Heart left ventricle (tissue), 16 donors: Measurements from ENCODE around the gene FNDC3B. TPM values are rescaled to one million over a fixed set of nuclear protein-coding genes. Genes with fewer than 3 reads are reported as not detected.

ENCODE experiments used
- ATAC-seq, 4 donors: fragments of 200-7000 bp; cut with Tn5 transposase; one replicate each; pipeline ENCODE4 v1.9.1; 2020 to 2022; ENCODE audit warnings: moderate library complexity in 4 of 4, mild to moderate bottlenecking in 3 of 4, moderate number of reproducible peaks in 1 of 4
- DNase-seq, 5 donors: peaks; one replicate each; pipeline ENCODE4 v3.0.0-alpha.2; 2020
- H3K27ac ChIP-seq, 12 donors: fragments of 200-600 bp; sonication (generic) in 4 of 12; one replicate each; pipeline versions ENCODE4 v1.5.0 to v1.8.0; 2016 to 2022; ENCODE audit warnings: mild to moderate bottlenecking in 2 of 12
- H3K27me3 ChIP-seq, 9 donors: fragments of 200-600 bp; sonication (generic) in 2 of 9; one replicate each; pipeline versions ENCODE4 v1.5.1 to v1.8.0; 2016 to 2022; ENCODE audit warnings: mild to moderate bottlenecking in 3 of 9
- H3K36me3 ChIP-seq, 9 donors: fragments of 200-600 bp; sonication (generic) in 2 of 9; one replicate each; pipeline versions ENCODE4 v1.5.0 to v1.8.0; 2018 to 2022; ENCODE audit warnings: mild to moderate bottlenecking in 2 of 9
- H3K4me1 ChIP-seq, 12 donors: fragments of 200-600 bp; sonication (generic) in 4 of 12; one replicate each; pipeline versions ENCODE4 v1.5.0 to v1.8.0; 2016 to 2022; ENCODE audit warnings: mild to moderate bottlenecking in 3 of 12
- H3K4me3 ChIP-seq, 12 donors: fragments of 200-600 bp; sonication (generic) in 4 of 12; one replicate each; pipeline versions ENCODE4 v1.5.0 to v1.8.0; 2017 to 2022; ENCODE audit warnings: mild to moderate bottlenecking in 9 of 12, moderate library complexity in 4 of 12
- H3K9me3 ChIP-seq, 12 donors: fragments of 200-600 bp; sonication (generic) in 4 of 12; one replicate each; pipeline versions ENCODE4 v1.5.0 to v1.8.0; 2016 to 2022; ENCODE audit warnings: mild to moderate bottlenecking in 1 of 12
- CTCF ChIP-seq, 12 donors: fragments of 200-600 bp; sonication (generic) in 4 of 12; IDR thresholded peaks; one replicate each; pipeline versions ENCODE4 v1.5.0 to v1.8.0; 2018 to 2022; ENCODE audit warnings: antibody characterized with exemption in 12 of 12, mild to moderate bottlenecking in 5 of 12
- POLR2A ChIP-seq, 2 donors: fragments of 450-650 bp; IDR thresholded peaks; one replicate each; pipeline ENCODE4 v1.6.1; 2017; ENCODE audit warnings: antibody characterized with exemption in 2 of 2, mild to moderate bottlenecking in 2 of 2, moderate library complexity in 2 of 2
- WGBS, 4 donors: extraction: QIAGEN DNeasy Blood & Tissue Kit in 2 of 4; methylation state at CpG; one replicate each; pipeline versions ENCODE4 v1.1.5 to v1.1.7; 2013 to 2018; 5-methylcytosine and 5-hydroxymethylcytosine counted together
- intact Hi-C, 10 donors: fragments of 100-400 bp; cut with DNase I; formaldehyde crosslinking; loops; one replicate each; pipeline versions ENCODE4 v1.11.1 to v1.14.2; 2022
- polyA plus RNA-seq, 2 donors: library from polyadenylated mRNA; stranded (reverse); fragments of 200-250 nt; gene quantifications; one replicate each; pipeline ENCODE4 v1.2.3, GENCODE V29; 2013
- total RNA-seq, 9 donors: library from RNA; depleted of rRNA in 2 of 9; stranded (reverse); fragments of >200 nt in 2 of 9; fragmentation: NEBNext Ultra II Directional in 3 of 9; extraction: Animal tissue kit (Norgen Biotek cat#: 25700) in 3 of 9; gene quantifications; one replicate each; pipeline versions ENCODE4 v1.1.0 to v1.2.4, GENCODE V29; 2016 to 2023
- donor health status: ischemic (EF 13 %, LVEDD 7.1; RV severe dilation, severe dysfunction).
- donor health status: healthy with polysubstance abuse.
- donor health status: DM: no; HTN: yes; CAD: no.
- donor health status: DM: no; HTN: no; CAD: no.
- donor health status: ischemic (EF 25% LVEDD 6.9; RV normal size, moderate dysfunction).
- donor health status: ischemic (EF 25% LVEDD 5.7; RV mildly dilated, moderate dysfunction).
- donor health status: healthy.
- donor health status: DM: yes; HTN: yes; CAD: no.
- donor health status: ischemic (EF 35%, LVEDD 5.7; RV mildly dilated, moderate dysfunction).
- donor health status: nonischemic (EF 11% LVEDD 7.7; RV severe dilation, severe dysfunction).
- donor health status: DM: yes; HTN: yes; CAD: no.
- donor health status: PGD.
- donor health status: ischemic (EF 29% LVEDD 5.4; RV normal size, mild dysfunction).
- donor health status: nonischemic (EF 23%, LVEDD 6.1; RV moderate dilation, normal function).

The FNDC3B gene
- total and polyA plus RNA-seq, 11 donors, result 9.4 to 113 (median 68.2) TPM

GRCh38 chr3:172287937-172288477 lies 248.6 kb downstream of the FNDC3B start:
- H3K4me1 ChIP-seq, result peaks cover 0 to 87% (median 56%) of the 10 kb centered on the region in 12 donors
- peaks cover 0 to 52% (median 19%) of the 10 kb centered on the region in 9 donors for H3K36me3 ChIP-seq
- 59 to 70% (median 64%) methylated on average over 4 of the region's 4 CpGs for WGBS, 4 donors
- no peak overlapping the region for H3K4me3 ChIP-seq
- H3K27ac ChIP-seq, result peak overlapping the region; percentile 42 to 90 (median 76)
- H3K27me3 ChIP-seq, result no peaks in the 10 kb centered on the region
- TF ChIP-seq CTCF (IDR thresholded peaks at IDR 0.05) (no peak), POLR2A (IDR thresholded peaks at IDR 0.05) (no peak)
- peak; percentile 73 to 90 (median 82) for ATAC-seq
- H3K9me3 ChIP-seq, result no peaks in the 10 kb centered on the region
- intact Hi-C loops, result loop anchor here in 3 of 10 donors (2.0 to 10.0 kb wide), 4 partner anchors 34 to 251 kb away; partner anchors contain the start of gene FNDC3B (in 1 of the 3)
- peak in 1 of 5 donors; percentile 53 for DNase-seq

- ATAC-seq, result no peak
- 66 to 81% (median 76%) methylated on average over 4 of the region's 4 CpGs for WGBS, 4 donors
- intact Hi-C loops, result loop anchor here in 3 of 10 donors (5.0 to 10.0 kb wide), 3 partner anchors 34 to 251 kb away; partner anchors contain the start of gene FNDC3B (in 1 of the 3)
Observed at GRCh38 chr3:172288651-172289050, 249.3 kb downstream of the FNDC3B start.

DNA sequence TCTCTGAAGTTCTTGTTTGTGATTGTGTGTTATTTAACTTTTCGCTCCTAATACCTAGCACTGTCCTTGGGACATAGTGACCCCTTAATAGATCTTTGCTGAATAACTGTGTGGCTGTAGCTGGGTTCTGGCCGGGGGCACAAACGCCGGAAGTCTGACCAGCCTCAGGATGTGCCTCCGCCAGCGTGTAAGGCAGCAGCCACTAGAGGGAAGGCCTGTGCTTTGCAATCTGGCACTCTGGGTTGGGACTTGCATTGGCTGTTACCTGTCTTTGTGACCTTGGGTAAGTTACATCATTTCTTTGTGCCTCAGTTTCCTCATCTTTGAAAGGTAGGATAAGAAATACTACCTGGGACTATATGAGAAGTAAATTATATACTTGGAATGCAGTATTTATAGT lies 250.2 kb downstream of the FNDC3B start:
- Histone ChIP-seq H3K36me3 (peaks cover 0 to 52% (median 25%) of the 10 kb centered on the region in 9 donors), H3K4me1 (peaks cover 0 to 83% (median 53%) of the 10 kb centered on the region in 12 donors), H3K27ac (peak overlapping the region; percentile 3 to 87 (median 72)), H3K27me3 (no peaks in the 10 kb centered on the region), H3K9me3 (no peaks in the 10 kb centered on the region), H3K4me3 (peak overlapping the region in 1 of 12 donors; percentile 6)
- ATAC-seq (peak in 3 of 4 donors; percentile 39 to 61 (median 48)), DNase-seq (peak in 4 of 5 donors; percentile 45 to 52 (median 48))
- TF ChIP-seq CTCF (IDR thresholded peaks at IDR 0.05), result peak; percentile 39 to 72 (median 53)
- no peak for TF ChIP-seq POLR2A (IDR thresholded peaks at IDR 0.05)
- intact Hi-C loops, result loop anchor here in 3 of 10 donors (5.0 to 10.0 kb wide), 3 partner anchors 33 to 252 kb away; partner anchors contain the start of gene FNDC3B (in 1 of the 3)
- WGBS, 4 donors, result 56 to 66% (median 57%) methylated on average over 6 of the region's 6 CpGs

More at GRCh38 chr3:172288651-172289050, 249.3 kb downstream of the FNDC3B start:
- TF ChIP-seq CTCF (IDR thresholded peaks at IDR 0.05) (no peak), POLR2A (IDR thresholded peaks at IDR 0.05) (no peak)
- DNase-seq, result no peak
- H3K27me3 ChIP-seq, result no peaks in the 10 kb centered on the region
- no peak overlapping the region for H3K4me3 ChIP-seq
- peak overlapping the region; percentile 42 to 90 (median 76) for H3K27ac ChIP-seq
- peaks cover 0 to 52% (median 19%) of the 10 kb centered on the region in 9 donors for H3K36me3 ChIP-seq
- peaks cover 0 to 86% (median 56%) of the 10 kb centered on the region in 12 donors for H3K4me1 ChIP-seq
- H3K9me3 ChIP-seq, result no peaks in the 10 kb centered on the region

DNA sequence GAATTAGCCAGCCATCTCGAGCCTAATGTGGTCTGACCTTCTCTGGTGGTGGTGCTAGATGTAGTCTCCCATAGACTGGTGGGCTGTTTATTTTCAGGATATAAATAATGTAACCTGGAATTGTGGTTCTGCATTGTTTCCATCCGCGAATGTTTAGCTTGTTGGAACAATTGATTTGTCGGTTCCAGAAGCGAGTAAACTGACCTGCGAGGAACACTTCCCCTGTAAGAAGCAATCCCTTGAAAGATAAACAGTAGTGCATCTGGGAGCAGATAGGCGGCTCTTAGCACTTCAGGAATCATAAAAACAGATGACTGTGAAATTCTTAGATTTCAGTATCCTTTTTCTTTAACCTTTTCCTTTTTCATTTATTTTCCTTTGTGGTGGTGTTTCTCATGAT lies 251.1 kb downstream of the FNDC3B start:
- H3K27ac ChIP-seq, result peak overlapping the region in 11 of 12 donors; percentile 34 to 87 (median 73)
- WGBS, 4 donors, result 51 to 62% (median 53%) methylated on average over 7 of the region's 7 CpGs
- TF ChIP-seq POLR2A (IDR thresholded peaks at IDR 0.05) (no peak), CTCF (IDR thresholded peaks at IDR 0.05) (no peak)
- H3K27me3 ChIP-seq, result no peaks in the 10 kb centered on the region
- peaks cover 0 to 53% (median 26%) of the 10 kb centered on the region in 9 donors for H3K36me3 ChIP-seq
- no peak for ATAC-seq
- H3K4me1 ChIP-seq, result peaks cover 0 to 82% (median 53%) of the 10 kb centered on the region in 12 donors
- H3K4me3 ChIP-seq, result no peak overlapping the region
- H3K9me3 ChIP-seq, result no peaks in the 10 kb centered on the region
- DNase-seq, result no peak
- intact Hi-C loops, result loop anchor here in 1 of 10 donors (5.0 kb wide), 1 partner anchor 42 kb away; no protein-coding TSS in a partner anchor
